Fibroblast of the conjunctiva (primary cell): ENCODE measurements around the gene PFKP.
"Not testable (repeated sequence)": the region's sequence is repeated elsewhere in the genome, so short reads cannot be mapped to it uniquely, and the experiment has no call there.

Source experiments
- DNase-seq: peaks from one replicate; pipeline ENCODE4 v3.0.0-alpha.2; 2010; ENCODE audit warnings: low read depth

Gene PFKP

DNA sequence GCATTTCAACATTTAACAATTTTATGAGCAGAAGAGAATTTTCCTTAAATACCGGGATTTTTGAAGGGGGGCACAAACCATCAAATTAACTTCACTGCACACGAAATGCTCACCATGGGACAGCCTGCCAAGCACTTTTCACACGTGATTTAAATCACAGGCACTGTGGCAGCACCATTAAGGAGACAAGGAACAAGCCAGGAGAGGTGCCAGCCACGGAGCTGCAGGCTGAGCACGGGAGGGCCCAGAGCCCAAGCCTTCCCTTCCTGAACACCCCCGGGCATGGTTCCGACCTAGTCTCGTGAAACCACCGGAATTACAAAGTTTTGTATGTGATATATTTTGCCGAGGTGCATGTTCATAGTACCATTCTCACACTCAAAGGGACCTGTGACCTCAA, 91.8 kb downstream of the PFKP start:
- DNase-seq = no peak

DNA sequence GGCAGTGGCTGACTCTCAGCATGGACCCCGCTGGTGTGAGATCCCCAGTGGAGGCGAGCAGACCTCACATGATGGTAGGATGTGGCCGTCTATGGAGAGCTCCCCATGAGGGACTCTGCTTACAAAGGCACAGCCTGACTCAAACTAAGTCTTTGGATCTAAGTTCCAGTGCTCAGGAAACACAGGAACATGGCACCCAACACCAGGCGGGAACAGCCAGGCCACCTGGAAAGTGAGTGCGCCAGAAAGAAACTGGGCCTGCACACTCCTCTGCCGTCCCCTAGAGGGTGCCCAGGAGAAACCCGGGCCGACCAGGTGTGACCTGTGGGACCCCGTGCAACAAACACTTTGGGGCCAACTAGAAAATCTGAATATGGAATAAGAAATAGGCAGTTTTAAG, 95.2 kb downstream of the PFKP start:
- DNase-seq = no peak

DNA sequence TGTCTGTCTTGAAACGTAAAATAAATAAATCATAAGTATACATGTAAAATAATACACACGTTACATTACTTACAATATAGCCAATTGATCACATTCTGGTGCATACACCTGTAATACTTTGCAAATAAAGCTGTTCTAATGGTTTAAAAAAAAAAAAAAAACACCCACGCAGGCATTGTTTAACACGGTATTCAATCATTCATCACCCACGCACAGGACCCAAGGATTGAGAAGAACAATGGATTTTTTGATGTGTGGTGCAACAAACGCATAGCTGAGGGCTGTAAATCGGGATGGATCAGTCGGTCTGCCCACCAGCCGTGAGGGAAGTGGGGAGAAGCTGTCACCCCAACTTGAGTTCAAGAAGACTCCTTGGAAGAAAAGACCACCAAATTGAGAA, 96.5 kb downstream of the PFKP start:
- DNase-seq = no peak

DNA sequence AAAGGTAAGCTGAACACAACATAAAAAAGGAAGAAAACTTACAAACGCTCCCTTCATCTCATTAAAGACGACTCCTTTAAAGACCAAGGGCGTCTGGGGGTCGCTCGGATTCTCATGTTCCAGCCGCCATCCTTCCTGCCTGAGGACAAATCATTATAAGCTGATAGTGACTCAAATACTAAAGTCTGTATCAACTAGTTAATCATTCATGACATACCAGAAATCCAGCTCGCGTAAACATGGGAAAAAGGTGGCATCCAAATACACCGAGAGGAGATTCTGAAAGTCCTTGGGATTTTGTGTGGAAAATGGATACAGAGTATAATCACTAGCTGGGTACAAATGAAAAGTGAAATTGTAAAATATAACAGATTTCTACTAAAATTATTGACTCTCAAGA, 97.8 kb downstream of the PFKP start:
- DNase-seq = no peak

DNA sequence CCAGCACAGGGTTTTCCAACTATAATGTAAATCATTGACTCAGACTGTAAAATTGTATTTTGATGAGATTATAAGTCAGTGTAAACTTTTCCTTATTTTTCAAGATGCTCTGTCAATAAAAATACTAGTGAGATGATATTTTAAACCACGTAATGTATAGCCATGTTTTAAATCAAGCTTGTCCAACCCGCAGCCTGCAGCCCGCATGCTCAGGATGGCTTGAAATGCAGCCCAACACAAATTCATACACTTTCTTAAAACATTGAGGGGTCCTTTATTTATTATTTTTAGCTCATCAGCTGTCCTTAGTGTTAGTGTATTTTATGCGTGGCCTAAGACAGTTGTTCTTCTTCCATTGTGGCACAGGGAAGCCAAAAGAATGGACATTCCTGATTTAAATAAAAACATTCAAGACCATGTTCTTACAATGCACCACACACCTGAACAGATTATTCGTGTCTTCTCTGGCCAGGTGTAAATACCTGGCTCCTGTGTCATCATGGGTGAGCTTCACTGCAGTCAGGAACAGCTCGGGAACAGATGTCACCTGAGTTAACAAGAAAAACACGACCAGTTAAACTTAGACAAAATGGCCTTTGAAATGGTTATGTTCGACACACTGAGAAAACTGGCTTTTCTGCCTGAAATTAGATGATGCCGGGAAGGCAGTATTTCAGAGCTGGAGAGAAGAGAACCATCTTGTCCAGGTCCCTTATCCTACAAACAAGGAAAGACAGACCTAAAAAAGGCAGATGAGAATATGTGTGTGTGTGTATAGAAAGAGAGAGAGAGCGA, 99.3 kb downstream of the PFKP start:
- no peak for DNase-seq

DNA sequence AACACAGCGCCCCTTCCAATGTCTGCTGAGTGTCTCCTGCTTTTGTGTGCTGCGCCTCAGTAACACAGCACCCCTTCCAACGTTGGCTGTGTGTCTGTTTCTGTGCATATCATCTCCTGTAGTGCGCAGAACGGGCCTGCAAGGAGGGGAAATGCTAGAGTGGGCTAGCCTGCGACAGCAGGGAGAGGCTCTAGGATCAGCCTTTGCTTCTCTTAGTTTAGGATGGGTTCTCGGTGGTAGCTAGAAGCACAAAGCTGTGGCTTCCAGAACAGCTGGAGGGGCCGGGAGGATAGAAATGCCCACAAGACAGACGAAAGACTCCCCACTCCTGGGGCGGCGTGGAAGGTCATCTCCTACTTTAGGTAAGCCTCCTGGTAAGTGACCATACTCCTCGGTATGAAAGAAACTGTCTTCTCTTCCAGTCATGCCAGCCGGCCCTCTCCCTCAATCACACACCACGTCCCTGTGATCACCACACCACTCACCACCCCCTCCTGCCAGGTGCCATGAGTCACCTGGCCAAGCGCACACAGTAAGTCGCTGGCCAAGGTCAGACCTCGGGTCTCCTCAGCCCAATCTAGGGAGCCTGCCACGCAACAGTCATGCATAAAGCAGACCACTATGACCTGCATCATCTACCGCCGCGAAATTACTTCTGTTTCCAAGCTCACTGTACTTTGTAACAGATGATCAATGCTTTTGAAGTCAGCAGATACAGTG, 100.4 kb downstream of the PFKP start:
- no peak for DNase-seq

DNA sequence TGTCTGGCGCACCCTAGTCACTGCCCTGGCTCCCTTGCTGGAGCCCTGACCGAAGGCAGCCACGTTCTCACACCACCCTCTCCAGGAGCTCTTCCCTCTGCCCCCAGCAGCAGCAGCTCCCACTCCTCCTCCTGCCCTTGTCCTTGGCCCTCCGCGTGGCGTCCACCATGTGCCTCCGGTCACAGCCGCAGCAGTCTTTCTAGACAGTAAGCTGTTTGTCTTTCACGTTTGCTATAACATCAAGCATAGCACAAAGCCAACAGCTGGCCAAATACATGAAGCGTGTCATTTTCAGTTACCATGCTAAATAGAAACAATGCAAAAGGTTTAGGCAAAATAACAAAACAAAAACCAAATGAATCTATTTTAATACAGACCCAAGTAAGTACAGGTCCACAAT, 101.9 kb downstream of the PFKP start:
- no peak for DNase-seq

DNA sequence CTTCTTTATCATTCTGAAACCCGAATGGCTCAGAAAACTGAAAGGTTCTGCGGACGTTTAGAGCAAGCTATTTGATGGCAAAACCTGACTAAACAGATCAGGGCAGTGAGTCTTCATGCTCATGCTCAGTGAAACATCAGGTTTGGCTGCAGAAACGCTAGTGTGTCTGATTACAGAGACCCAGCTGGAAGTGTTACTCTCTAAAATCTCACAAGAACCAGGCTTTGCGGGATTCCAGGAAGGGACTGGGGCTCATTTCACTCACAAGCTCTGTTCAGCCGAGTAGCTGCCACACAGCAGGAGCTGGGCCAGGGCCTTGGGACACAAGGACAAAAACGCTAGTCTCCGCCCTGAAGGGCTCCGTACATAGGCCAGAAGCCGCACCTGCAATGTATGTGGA, 102.3 kb downstream of the PFKP start:
- DNase-seq = no peak

DNA sequence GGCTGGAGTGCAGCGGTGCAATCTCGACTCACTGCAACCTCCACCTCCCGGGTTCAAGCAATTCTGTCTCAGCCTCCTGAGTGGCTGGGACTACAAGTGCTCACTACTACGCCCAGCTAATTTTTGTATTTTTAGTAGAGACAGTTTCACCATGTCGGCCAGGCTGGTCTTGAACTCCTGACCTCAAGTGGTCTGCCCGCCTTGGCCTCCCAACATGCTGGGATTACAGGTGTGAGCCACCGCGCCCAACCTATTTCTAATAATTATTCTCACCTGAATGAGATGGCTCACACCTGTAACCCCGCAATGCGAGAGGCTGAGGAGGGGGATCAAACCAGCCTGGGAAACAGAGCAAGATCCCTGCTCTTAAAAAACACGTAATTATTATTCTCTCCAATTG, 104.1 kb downstream of the PFKP start:
- not testable (repeated sequence) for DNase-seq

DNA sequence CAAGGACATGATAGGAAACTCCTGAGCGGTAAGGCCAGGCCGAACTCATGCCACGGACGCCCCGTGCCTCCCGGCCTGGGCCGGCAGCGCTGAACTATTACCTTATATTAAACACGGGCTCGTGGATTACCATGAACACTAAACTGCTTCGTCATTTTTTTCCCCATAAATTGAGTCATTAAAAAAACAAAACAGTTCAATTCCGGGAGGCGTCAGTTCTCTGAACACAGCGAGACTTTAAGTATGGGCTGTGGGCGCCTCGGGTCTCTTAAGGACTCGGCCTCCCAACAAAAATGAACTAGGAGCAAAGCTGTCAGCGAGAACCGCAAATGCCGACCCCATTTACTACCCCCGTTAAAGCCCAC, 104.7 kb downstream of the PFKP start:
- peak; percentile 37 for DNase-seq

DNA sequence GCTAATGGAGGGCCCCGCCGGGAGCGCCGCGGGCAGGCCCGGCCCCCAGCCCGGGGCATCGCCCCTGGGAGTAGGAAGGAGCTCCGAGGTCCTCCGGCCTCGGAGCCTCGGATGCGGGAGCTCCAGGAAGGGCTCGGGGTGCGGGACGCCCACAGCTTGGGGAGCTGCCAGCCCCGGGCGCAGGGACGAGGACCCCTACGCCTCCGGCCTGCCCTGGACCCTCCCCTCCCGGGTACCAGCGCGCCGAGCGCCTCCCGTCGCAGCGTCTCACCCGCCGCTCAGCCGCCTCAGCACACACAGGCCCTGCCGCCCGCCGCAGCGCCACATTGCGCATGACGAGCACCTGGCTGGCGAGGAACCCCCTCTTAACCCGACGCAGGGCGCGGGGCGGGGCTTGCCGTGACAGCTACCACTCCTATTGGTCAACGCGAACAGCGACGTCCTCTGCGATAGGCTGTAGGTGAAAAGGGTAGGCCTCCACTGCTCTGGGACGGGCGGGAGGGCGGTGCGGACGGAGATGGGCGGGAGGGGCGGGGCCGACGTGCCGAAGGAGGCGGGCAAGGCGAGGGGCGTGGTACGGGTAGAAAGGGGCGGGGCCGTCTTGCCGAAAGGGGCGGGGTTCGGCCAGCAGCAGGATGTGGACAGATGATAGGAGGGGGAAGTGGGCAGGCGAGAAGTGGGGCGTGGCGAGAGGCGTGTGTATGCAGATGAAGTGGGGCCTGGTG, 105.3 kb downstream of the PFKP start, which contains the start of gene PITRM1:
Gene PITRM1 (minus strand): TSS at position 337 of the 725 bp plus-strand sequence. CDS start 10 bp downstream, at position 327.
- DNase-seq = peak; percentile 99

DNA sequence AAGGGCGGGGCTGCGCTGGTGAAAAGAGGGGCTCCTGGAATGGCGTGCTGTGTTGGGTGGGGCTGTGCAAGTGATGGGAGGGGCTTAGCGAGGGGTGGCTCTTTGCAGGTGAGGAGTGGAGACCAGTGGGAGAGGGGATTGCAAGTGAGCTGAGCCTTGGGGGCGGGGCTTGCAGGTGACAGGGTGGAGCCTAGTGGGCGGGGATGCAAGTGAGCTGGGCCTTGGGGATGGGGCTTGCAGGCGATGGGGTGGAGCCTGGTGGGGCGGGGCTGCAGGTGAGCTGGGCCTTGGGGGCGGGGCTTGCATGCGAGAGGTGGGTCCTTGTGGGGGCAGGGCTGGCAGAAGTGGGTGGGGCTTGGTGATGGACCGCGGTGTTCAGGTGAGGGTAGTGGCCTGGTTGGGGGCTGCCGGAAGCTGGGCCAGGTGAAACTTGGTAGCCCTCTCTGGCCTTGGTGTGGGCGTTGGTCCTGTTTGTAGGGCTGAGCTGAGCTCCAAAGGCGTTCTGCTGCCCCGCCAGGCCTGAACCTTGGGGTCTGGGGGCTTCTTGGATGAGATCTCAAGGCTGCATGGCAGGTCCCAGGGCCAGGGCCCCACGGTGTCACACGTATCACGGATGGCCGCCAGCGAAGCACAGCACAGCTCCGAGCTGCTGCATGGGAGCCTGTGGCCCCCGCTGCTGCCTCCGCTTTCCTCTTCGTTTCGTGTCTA, 106.0 kb downstream of the PFKP start:
- DNase-seq = no peak

DNA sequence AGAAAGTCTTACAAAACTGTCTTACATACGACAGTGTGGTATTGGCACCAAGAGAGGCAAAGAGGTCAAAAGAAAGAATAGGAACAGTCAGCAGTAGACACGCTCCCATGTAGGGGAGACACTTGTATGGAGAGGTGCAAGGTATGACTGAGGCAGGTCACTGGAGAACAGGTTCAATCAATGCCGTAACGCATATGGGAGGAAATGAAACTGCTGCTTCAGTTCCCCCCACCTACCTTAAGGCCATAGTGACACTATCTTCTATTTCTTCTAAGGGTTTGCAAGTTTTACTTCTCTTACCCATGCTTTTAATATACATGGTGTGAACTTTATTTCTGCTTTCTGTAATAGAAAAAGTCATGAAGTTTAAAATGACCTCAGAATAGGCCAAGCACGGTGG, 110.7 kb downstream of the PFKP start:
- DNase-seq = no peak

DNA sequence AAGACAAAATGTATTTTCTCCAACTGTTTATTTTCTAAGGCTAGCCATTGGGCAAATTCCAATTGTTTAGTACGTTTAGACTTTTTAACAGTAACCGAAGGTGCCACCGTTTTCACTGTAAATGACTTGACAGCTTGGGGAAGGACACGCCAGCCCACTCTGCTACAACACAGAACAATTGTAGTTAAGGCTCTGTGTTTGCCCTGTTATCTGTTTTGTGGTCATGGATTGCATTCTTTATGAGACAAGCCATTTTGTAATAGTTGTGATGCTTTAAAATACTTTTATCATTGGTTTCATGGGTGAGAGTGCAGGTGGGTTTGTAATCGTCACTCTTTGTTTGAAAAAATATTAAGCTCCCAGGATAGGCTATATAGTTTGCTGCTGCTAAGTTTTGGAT, 111.8 kb downstream of the PFKP start:
- DNase-seq = no peak

DNA sequence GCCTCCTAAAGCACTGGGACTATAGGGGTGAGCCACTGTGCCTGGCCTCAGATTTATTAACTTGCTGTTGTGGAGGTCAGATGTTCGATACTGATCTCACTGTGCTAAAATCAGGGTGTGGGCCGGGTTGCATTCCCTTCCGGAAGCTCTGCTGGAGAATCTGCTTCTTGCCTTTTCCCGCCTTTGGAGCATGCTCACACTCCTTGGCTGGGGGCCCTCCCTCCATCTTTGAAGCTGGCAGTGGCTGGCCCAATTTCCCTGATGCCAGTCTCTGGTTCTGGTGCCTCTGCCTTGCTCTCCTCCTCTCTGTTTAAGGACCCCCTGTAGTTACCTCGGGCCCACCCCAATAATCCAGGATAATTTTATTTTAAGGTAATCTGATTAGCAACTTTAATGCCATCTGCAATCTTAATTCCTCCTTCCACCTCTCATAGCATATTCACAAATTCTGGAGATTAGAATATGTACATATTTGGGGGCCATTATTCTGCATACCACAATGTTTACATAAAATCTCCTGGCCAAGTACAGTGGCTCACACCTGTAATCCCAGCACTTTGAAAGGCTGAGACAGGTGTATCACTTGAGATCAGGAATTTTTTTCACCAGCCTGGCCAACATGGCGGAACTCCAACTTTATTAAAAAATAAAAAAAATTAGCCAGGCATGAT, 113.1 kb downstream of the PFKP start:
- DNase-seq = no peak

DNA sequence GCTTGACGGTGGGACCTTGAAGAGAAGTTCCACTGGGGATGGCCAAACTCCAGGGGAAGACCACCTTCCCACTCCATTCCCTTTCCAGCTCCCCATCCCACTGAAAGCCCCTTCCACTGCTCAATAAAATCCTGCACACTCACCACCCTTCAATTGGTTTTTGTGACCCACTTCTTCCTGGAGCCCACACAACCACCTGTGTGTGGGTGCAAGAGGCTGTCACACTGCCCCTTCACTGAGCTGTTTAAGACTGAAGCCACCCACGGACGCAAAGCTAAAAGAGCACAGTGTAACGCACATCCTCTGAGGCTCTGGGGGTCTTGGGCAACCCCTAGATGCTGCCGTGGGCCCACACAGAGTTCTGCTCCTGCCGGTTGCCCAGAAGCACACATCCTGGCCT, 118.0 kb downstream of the PFKP start:
- DNase-seq = no peak

DNA sequence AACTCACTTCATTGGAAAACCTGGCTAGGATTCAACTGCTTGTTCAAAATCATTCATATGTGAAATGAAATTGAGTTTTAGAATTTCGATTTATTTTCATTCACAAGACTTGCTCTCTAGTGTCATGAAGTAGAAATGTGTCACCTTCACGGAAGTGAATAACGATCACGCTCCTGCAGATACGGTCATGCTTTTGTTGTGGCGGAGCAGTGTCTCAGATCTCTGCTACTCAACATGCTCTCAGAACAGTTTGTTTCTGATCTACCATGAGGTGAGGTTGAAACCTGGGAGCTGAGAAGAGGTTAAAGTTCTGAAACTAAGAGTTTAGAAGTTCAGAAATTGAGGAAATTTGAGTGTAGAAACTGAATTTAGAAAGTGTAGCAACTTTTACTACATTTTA, 119.0 kb downstream of the PFKP start:
- DNase-seq = no peak
